COLO668 (cell line): ENCODE data around the gene TCTN1.
"Not testable (repeated sequence)": the region's sequence is repeated elsewhere in the genome, so short reads cannot be mapped to it uniquely, and the experiment has no call there.

Experiments
- DNase-seq: peaks from one replicate; lab custom pipeline; 2025; ENCODE audit not compliant: unreplicated experiment; lab: John Stamatoyannopoulos, UW

The TCTN1 gene

DNA sequence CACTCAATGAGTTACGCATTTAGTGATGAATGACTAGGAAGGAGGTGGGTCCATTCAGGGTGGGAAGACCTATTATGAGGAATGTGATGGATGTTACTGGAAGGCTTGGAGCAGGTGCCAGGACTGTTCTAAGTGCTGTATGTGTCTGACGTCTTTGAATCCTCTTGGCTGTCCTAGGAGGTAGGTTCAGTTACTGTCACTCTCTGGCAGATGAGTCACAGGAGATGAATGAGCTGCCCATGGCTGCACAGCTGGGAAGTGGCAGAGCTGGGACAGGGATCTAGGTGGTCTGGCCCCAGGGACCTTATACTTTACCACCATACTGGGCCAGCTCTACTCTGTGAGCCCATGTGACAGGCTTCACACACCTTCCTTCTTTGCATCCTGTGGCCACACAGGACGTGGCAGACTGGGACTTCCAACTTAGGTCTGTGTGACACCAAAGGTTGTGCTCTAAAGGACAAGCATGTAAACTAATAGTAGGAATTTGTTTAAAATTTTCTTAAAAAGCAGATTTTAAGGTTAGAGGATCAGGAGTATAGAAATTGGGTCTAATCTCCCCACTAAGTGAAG lies 24.0 kb downstream of the TCTN1 start:
- DNase-seq = no peak

DNA sequence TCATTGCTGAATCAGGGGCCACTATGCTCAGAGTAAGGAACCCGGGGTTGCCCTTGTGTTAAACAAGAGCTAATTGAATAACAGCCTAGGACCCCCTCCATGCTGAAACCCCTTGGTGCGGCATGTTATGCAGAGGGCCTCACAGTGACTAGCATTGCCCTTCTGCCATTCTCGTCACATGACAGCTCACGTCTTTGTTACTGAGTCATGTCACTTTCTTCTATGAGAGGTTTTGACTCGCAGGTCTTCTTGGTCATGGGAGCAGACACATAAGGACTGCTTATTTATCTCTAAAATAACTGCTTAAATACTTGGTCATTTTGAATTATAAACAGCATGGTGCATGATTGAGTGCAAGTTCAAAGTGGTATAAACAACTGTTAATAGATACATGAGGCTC lies 24.9 kb downstream of the TCTN1 start:
- DNase-seq = no peak

DNA sequence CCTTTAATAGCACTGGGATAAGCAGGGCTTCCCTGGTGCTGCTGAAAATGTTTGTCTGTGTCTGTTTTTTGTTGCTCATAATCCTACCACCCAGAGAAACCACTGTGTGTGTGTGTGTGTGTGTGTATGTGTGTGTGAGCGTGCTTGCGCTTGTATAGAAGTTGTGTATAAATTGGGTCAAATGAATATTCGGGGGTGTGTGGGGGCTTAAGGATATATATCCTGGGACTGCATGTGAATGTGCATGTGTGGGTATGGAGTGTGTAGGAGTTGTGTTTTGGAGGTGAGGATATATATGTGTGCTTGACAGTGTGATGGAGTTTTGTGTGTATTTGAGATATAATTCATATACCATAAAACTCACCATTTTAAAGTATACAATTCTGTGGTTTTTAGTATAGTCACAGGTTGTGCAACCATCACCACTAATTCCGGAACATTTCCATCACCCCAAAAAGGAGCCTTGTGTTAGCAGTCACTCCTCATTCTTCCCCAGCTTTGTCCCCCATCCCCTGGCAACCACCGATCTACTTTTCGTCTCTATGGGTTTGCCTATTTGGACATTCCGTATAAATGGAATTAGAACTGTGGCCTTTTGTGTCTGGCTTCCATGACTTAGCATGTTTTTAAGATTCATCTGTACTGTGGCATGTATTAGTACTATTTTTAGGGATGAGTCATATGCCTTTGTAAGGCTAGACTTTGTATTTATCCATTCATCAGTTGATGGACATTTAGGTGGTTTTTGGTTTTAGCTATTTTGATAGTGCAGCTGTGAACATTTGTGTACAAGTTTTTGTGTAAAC lies 25.6 kb downstream of the TCTN1 start:
- no peak for DNase-seq

DNA sequence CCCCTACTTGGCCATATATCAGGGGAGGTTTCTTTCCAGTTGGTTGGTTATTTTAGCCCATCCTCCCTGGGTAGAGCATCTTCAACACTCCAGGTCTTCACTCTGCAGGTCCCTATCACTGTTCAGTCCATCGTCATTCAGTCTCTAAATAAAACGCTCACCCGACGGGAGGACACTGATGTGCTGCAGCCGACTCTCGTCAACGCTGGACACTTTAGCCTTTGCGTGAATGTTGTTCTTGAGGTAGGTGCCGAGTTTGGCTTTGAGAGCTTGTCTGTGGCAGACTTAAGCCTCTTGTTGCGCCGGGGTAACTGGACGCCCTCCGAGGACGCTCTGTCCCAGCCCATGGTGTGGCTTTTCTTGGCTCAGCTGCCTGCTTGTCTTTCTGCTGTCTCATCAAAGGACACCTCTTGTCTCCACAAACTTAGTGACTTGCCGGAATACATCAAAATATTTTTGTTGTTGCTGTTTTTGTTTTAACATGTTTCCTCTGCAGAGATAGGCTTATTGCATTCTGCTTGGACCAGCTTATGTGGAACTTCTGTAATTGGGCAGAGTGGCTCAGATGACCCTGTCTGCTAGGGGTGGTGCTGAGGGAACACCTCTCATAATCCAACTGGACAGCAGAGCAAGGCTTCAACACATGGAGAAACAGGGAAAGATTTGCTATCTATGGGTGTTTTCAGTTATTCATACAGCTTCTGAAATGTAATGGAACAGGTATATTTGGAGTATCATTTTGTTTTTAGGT lies 26.5 kb downstream of the TCTN1 start:
- no peak for DNase-seq

DNA sequence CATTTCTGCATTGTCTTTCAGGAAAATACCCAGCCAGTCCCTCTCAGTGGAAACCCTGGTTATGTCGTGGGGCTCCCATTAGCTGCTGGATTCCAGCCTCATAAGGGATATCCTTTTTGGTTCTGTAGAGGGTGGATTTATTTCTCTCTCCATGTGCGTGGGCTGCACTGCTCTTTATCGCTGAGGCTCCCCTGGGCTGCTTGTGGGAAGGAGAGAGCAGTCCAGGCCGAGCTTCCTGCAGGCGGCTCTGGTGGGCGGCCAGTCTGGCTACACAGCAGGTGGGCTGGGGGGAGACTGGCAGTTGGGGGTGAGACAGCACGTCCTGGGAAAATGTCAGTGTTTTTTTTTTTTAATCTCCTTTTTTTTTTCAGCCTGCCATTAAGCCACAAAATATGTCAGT lies 27.6 kb downstream of the TCTN1 start:
- no peak for DNase-seq

DNA sequence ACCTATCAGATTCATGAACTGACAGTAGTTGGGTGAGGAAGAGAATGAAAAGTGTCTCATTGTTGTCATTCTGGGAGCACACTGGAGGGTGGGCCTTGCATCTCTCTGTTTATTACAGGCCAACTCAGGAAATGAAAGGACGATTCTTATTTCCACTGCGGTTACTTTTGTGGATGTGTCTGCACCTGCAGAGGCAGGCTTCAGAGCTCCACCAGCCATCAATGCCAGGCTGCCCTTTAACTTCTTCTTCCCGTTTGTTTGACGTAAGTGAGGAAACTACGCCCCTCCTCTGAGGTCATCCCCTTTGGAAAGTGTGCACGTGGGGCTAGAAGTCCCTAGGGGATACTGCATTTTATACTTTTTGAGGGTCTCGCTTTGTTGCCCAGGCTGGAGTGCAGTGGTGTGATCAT lies 33.7 kb downstream of the TCTN1 start:
- no peak for DNase-seq

DNA sequence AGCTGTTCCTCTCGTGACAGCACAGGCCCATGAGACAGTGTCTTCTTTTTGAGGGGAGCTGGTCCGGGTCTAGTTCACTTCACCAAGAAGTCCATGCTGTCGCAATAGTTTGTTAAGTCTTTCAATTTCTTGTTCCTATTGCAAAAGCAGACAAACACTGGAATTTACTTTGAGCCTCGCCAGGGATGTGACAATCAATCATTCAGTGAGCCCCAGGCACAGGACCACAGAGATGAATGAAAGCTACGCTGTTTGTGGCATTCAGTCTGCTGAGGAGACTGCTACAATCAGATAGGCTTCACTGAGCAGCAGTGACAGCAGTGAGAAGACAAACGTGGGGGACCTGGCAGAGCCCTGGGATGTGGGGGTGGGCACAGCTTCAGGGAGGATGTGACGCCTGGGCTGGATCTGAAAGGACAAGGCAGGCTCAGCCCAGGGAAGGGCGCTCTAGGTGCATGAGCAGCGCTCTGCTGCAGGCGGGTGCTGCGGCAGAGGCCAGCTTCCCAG lies 35.5 kb downstream of the TCTN1 start:
- no peak for DNase-seq

DNA sequence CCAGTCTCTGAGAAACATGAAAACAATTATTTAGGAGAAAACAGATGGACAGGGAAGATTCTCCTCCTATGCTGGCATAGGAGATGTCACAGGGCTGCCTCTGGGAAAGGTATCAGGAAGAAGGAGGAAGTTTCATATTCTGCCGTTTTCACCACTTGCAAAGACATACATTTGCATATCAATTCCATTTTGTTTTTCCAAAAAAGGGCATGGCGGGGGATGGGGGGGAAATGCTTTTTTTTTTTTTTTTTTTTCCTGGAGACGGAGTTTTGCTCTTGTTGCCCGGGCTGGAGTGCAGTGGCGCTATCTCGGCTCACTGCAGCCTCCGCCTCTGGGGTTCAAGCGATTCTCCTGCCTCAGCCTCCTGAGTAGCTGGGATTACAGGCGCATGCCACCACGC lies 40.3 kb downstream of the TCTN1 start:
- not testable (repeated sequence) for DNase-seq

DNA sequence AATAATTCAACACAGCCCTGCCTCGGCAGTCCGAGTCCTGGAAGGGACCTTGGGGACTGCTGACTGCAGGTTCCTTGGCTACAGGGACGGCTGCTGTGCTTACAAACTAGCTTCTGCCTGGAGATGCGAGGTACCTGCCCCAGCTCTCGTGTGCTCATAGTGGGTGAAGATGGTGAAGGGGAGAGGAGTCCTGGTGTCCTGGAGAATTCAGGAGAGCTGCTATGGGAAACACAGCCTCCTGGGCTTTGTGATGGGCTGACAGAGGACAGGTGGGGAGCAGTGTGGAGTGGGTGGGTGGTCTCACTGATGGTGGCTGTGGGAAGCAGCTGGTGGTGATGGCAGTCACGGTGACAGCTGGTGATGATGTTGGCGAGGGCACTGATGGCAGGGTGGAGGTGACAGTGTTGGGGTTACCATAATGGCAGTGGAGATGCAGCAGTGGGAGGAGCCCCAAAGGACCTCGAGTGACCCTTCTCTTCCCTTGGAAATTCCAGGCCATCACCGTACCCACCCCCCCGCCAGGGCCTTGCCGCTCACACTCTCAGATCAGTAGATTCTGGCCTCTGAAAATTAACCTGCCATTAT lies 42.2 kb downstream of the TCTN1 start:
- no peak for DNase-seq

DNA sequence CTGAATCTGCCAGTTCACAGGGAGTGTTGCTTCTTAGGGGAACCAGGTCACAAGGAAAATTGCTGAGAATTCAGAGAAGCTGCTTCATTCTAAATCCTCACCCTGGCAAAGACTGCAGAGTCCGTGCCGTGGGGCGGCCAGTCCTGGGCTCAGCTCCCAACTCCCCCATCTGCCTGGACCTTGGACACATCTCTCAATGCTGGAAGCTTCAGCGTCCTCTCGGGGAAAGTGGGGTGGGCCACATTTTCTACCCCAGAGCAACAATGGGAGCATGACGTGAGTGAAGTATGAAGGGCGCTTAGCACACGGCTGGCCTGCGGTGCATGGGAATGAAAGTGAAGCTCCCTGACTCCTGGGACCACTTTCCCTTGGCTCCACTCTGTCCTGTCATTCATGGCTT lies 43.8 kb downstream of the TCTN1 start:
- no peak for DNase-seq

DNA sequence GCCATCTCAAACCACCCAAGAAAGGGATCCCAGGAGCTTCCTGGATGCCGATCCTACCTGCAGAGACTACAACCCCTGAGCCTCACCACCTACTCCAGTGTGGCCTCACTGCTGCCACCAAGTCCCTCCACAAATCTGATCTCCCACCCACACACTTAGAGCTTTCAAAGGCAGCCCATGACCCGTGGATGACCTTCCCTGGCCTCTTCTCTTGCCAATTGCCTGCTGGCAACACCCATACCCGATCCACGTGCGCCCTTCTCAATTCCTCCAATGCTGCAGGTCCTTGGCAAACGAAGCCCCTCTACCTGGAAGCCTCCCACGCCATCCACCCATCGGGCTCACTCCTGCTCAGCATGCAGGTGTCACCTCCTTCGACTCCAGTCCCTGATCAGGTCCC lies 44.3 kb downstream of the TCTN1 start:
- no peak for DNase-seq

DNA sequence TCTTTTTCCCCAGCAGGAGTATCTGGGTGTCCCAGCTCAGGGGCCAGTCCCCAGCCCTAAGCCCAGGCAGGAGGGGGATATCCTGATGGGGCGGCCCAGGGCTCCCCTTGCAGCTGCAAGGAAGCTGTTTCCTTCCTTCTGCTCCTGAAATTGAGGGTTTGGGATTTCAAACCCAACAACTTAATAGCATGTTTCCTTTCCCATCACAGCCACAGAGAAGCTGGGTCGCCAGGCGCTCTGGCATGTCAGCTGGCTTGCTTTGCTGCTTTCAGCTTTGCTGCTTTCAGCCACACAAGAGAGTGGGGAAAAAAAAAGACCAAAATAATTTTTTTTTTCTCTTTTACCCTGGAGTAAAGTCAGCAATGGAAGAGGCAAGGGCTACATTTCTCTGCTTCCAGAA lies 44.9 kb downstream of the TCTN1 start:
- no peak for DNase-seq

DNA sequence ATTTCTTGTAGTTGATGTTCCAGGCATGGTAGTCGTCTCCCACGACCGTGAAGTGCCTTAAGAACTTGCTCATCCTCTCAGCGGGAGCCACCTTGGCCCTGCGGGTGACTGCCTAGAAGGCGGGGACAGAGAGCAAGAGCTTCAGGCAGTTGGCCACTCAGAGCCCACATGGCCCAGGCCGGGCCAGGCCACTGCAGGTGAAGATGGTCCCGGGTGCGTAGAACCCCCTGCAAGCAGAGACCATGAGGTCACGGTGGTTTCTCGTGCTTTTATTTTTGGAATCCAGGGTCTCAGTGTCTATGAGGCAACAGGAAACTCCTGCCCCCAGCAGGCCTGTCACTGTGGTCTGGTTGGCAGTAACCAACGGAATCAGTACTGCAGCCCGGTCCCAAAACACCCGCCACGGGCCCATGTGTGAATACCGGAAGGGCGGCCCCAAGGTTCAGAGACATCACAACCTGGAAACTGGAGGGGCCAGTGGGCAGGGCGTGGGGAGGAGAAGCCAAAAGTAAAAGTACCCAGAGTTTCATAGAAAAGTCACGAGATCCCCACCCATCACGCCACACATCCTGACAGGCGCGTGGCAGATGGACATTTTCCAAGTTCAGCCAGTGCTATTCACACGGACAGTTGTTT lies 47.5 kb downstream of the TCTN1 start:
- DNase-seq = no peak

DNA sequence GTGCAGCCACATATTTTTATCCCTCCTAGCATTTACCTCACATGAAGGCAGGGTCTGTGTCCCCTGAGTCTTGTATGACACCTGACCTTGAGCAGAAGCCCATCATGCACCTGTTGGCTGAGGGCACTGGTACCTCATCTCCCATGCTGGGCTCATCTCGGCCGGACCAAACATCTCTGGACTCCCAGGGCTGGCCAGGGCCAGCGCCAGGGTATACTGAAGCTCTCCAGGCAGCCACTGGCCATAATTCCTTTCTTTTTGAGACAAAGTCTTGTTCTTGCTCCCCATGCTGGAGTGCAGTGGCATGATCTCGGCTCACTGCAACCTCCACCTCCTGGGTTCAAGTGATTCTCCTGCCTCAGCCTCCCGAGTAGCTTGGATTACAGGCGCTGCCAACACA lies 53.0 kb downstream of the TCTN1 start:
- no peak for DNase-seq

DNA sequence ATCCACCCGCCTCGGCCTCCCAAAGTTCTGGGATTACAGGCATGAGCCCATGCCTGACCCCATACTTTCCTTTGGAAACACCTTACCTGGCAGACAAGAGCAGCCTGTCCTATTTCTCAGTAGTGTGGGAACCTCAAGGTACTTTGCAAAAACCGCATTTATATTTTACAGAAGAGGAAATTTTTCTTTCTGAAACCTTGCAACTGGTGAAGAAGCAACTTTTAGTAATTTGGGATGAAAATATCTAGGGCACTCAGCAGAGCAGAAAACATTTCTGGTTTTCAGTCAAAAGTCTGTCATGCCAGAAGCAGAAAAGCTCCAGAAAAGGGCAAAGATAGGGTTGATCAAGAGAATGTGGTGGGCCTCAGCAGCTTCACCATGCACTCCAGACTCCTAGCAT lies 53.7 kb downstream of the TCTN1 start:
- DNase-seq = no peak

DNA sequence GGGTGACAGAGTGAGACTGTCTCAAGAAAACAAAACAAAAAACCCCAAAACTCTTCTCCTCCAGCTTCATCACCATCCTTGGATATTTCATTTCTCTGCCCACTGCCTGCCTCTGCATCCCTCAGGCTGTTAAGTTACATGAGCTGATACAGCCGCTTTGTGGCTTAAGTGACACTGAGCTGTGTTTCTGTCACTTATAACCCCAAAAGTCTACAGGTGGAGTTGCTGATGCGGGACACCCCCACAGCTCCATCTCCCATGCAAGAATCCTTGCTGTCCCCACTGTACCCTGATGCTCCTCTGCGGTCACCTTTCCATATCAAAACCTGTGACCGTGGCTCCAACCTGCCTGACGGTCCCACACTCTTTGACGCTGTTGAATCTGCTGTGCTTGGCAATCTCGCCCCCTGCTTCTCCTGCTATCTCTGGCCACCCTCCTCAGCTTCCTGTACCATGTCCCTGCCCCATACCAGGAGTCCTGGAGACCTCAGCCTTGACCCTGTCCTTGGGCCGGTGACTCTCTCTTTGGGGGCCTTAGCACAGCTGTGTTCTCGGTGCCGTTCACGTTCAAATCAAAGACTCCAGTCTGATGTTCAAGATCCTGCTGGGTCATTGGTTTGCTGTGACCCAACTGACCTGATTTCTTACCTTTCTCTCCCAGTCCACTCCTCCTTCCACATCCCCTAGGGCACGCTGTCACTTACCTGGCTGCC lies 54.7 kb downstream of the TCTN1 start:
- DNase-seq = no peak

DNA sequence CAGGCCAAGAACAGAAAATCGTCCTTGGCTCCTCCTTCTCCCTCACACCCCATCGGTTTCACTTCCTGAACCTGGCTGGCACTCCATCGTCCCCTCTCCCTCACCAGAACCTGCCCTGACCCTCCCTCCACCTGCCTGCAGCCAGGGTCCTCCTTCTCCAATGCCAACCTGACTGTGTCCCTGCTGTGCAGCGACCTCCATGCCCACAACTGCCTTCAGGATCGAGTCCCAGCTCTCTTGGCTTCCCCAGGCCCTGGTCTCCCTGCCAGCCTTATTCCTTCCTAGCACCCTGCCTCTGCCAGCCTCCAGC lies 55.2 kb downstream of the TCTN1 start:
- no peak for DNase-seq

DNA sequence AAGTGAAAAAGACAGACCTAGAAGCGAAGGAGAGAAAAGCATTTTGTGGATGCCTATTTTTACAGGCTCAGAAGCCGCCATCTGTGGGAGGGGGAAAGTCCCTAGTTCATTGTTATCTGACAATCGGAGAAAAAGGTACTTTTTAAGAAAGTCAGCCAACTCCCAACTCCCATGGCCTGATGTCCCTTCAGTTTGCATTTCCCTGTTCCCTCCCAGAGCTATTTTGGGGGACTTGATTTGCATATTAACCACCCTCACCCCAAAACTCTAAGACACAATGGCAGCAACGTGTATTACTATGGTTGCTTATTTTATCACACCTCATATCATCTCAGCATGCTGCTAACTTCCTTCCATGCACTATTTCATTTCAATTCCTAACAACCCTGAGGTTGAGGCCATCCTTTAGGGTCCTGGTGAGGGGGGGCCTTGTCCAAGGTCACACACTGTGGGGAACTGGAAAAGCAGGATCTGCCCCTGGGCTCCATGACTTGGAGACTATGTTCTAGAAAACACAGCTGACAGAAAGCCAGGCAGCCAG lies 56.3 kb downstream of the TCTN1 start:
- no peak for DNase-seq

DNA sequence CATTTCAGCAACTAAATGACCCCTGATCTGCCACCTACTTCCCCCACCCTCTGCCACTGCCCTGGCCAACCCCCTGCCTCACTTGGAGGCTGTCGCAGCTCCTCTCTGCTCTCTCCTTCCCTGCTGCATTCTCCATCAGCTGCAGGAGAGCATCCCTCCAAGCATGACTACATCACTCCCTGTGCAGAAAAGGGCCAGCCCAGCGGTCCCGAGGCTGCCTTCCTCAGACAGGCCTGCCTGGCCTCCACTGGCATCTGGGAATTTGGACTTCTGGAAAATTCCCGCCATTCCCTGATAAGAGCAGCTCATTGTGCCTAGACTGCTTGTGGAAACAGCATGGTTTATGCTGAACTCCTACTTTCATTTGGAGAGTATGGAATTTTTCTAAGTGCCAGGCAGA lies 62.2 kb downstream of the TCTN1 start:
- DNase-seq = no peak

DNA sequence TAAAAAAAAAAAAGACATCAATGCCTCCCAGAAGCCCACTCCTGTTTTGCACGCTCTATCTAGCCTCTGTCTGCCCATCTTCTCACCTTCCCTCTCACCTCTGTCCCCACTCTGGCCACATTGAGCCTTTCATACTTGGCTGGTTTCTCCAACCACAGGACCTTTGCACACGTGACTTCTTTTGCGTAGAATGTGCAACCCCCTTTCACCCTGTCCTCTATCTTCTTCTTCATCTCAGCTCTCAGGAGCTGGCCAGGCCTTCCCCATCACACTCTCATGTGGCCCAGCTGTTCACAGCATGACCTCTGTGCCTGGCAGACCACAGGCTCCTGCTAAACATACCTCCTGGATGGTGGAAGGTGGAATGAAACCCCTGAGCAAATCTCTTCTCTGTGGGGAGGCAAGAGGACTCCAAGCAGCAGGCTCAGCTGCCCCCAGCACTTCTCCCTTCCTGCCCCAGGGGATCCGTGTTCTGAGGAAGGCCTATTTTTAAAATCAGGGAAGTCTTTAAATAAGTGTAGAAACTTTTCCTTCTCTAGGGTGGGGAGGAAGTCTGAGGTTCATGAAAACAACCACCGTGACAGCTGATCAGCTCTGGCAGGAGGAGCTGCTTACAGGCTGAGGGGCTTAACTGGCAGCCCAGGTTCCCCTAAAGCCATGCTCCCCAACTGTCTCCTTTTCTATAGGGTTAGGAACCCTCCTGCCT lies 63.4 kb downstream of the TCTN1 start:
- DNase-seq = no peak
